Endothelial cell of umbilical vein (primary cell): Measurements from ENCODE around the gene SEC61A1. TPM values are rescaled to one million over a fixed set of nuclear protein-coding genes. Genes with fewer than 3 reads are reported as not detected.

Source experiments
- BruUV-seq: library from RNA; stranded (reverse); fragments of 400-500 nt; replicated peaks from 2 replicates; lab custom pipeline; 2021; lab: Mats Ljungman, UMichigan
- CTCF ChIA-PET: fragments of 300-600, 350-600 bp; sonication (Branson Sonifier 250); formaldehyde crosslinking; loops from one replicate; lab custom pipeline; 2021; ENCODE audit warnings: antibody characterized with exemption, inconsistent platforms; lab: Charles Lee
- POLR2A ChIA-PET: fragments of 300-600, 350-600 bp; sonication (Branson Sonifier 250); formaldehyde crosslinking; loops from one replicate; lab custom pipeline; 2021; ENCODE audit warnings: antibody characterized with exemption, inconsistent platforms; lab: Charles Lee
- DNase-seq: peaks from one replicate; pipeline ENCODE4 v3.0.0-alpha.2; 2011; ENCODE audit warnings: low read depth, low spot score
- FAIRE-seq: peaks from 2 replicates; lab custom pipeline; 2011; peaks lifted over from hg19 to GRCh38; lab: Jason Lieb, UNC
- H2AFZ ChIP-seq: 2 replicates; pipeline ENCODE4 v1.6.0; 2012; ENCODE audit warnings: low read depth, low read length, control low read depth, inconsistent platforms
- H3K27ac ChIP-seq: 2 replicates; pipeline ENCODE4 v1.5.1; 2011; ENCODE audit warnings: low read depth, mild to moderate bottlenecking, control low read depth, low read length, moderate library complexity; ENCODE audit not compliant: insufficient read depth
- H3K27me3 ChIP-seq, 2 experiments: 2 replicates each; pipeline versions ENCODE4 v1.6.0 to v1.6.1; 2011; ENCODE audit warnings: low read length in 2 of 2, mixed read lengths in 1 of 2; ENCODE audit not compliant: control insufficient read depth in 2 of 2, insufficient read depth in 2 of 2
- H3K36me3 ChIP-seq, 2 experiments: 2 replicates in 1 of 2; 3 replicates in 1 of 2; pipeline ENCODE4 v1.5.1; 2011; ENCODE audit warnings: low read length in 2 of 2, mild to moderate bottlenecking in 1 of 2, moderate library complexity in 1 of 2; ENCODE audit not compliant: control insufficient read depth in 2 of 2, insufficient read depth in 2 of 2; ENCODE audit errors: extremely low read depth in 1 of 2
- H3K4me1 ChIP-seq: 3 replicates; pipeline ENCODE4 v1.5.1; 2011; ENCODE audit warnings: mild to moderate bottlenecking, low read length; ENCODE audit not compliant: control insufficient read depth, insufficient read depth; ENCODE audit errors: extremely low read depth
- H3K4me2 ChIP-seq: 2 replicates; pipeline ENCODE4 v1.6.1; 2011; ENCODE audit warnings: low read length, control low read depth, mixed read lengths; ENCODE audit not compliant: insufficient read depth
- H3K4me3 ChIP-seq, 3 experiments: fragments of 200-600 bp in 1 of 3; sonication (generic), shearing (Covaris generic) in 1 of 3; replicated peaks in 1 of 3; 2 replicates each; pipeline ENCODE4 v1.5.1; 2011 to 2016; ENCODE audit warnings: control low read depth in 3 of 3, low read length in 3 of 3, mild to moderate bottlenecking in 2 of 3, inconsistent platforms in 1 of 3, low read depth in 1 of 3, moderate library complexity in 1 of 3; ENCODE audit not compliant: insufficient read depth in 1 of 3
- H3K79me2 ChIP-seq: 2 replicates; pipeline ENCODE4 v1.6.0; 2012; ENCODE audit warnings: low read length, inconsistent platforms; ENCODE audit not compliant: control insufficient read depth, insufficient read depth
- H3K9ac ChIP-seq: replicated peaks from 2 replicates; pipeline ENCODE3; 2011; ENCODE audit warnings: low read length, control low read depth; ENCODE audit not compliant: insufficient read depth; ENCODE audit errors: extremely low read depth
- H3K9me1 ChIP-seq: replicated peaks from 3 replicates; pipeline ENCODE4 v1.6.0; 2011; ENCODE audit warnings: mild to moderate bottlenecking, low read length; ENCODE audit not compliant: control insufficient read depth, insufficient read depth; ENCODE audit errors: extremely low read depth
- H3K9me3 ChIP-seq: replicated peaks from 2 replicates; pipeline ENCODE4 v1.5.1; 2012; ENCODE audit warnings: low read length, inconsistent platforms; ENCODE audit not compliant: control insufficient read depth, insufficient read depth
- H4K20me1 ChIP-seq: replicated peaks from 2 replicates; pipeline ENCODE3; 2011; ENCODE audit warnings: mild to moderate bottlenecking, low read length; ENCODE audit not compliant: control insufficient read depth, insufficient read depth; ENCODE audit errors: extremely low read depth
- EZH2 ChIP-seq: IDR thresholded peaks from 2 replicates; pipeline ENCODE4 v1.6.1; 2012; ENCODE audit warnings: borderline replicate concordance, low read depth, mild to moderate bottlenecking, moderate library complexity, low read length, inconsistent platforms; ENCODE audit not compliant: severe bottlenecking
- FOS ChIP-seq: IDR thresholded peaks from 2 replicates; pipeline ENCODE4 v1.6.1; 2011; ENCODE audit warnings: mild to moderate bottlenecking, low read length, moderate library complexity, borderline replicate concordance; ENCODE audit not compliant: insufficient read depth
- GATA2 ChIP-seq: IDR thresholded peaks from 2 replicates; pipeline ENCODE4 v1.7.0; 2011; ENCODE audit warnings: low read depth, mild to moderate bottlenecking, moderate library complexity, mixed read lengths, low read length; ENCODE audit not compliant: insufficient read length, insufficient read depth
- JUN ChIP-seq: IDR thresholded peaks from 2 replicates; pipeline ENCODE4 v1.6.1; 2011; ENCODE audit warnings: borderline replicate concordance, low read depth; ENCODE audit not compliant: insufficient read length, insufficient read depth
- MYC ChIP-seq: IDR thresholded peaks from one replicate; pipeline ENCODE4 v1.6.1; 2011; ENCODE audit warnings: mild to moderate bottlenecking, low read depth, low read length
- POLR2A ChIP-seq: IDR thresholded peaks from 2 replicates; pipeline ENCODE4 v1.6.1; 2012; ENCODE audit warnings: low read depth, mild to moderate bottlenecking, control low read depth, low read length
- POLR2AphosphoS5 ChIP-seq: IDR thresholded peaks from 2 replicates; pipeline ENCODE4 v1.6.1; 2012; ENCODE audit warnings: low read depth, mild to moderate bottlenecking, control low read depth, low read length, moderate library complexity; ENCODE audit not compliant: insufficient read depth
- dilution Hi-C: fragments of 300-500 bp; cut with MboI; formaldehyde crosslinking; loops from one replicate; pipeline ENCODE4 v1.15.0; 2019; ENCODE audit warnings: low sequenced_read_pairs; ENCODE audit not compliant: extremely low pct_ligation_motif_present
- intact Hi-C: fragments of 100-400 bp; cut with micrococcal nuclease; formaldehyde crosslinking; loops from one replicate; pipeline ENCODE4 v1.10.0; 2022
- polyA plus RNA-seq, 4 experiments: library from polyadenylated mRNA; depleted of rRNA in 3 of 4; stranded (reverse) in 3 of 4; unstranded in 1 of 4; fragments of >200 nt; gene quantifications; 2 replicates each; pipeline versions ENCODE4 v1.2.1 to v1.2.3, GENCODE V29; 2011 to 2012; ENCODE audit warnings: missing spikeins in 1 of 4
- total RNA-seq: library from RNA; stranded (reverse); gene quantifications from 2 replicates; pipeline ENCODE4 v1.2.3, GENCODE V29; 2021
- TF ChIP-seq, protein P1 (sequence below), 2 donors: IDR thresholded peaks; 1 replicate in 1 of 2; 2 replicates in 1 of 2; pipeline ENCODE4 v1.5.1; 2011; ENCODE audit warnings: low read length in 2 of 2, mild to moderate bottlenecking in 2 of 2, moderate library complexity in 2 of 2, control low read depth in 1 of 2, inconsistent platforms in 1 of 2, low read depth in 1 of 2; ENCODE audit not compliant: insufficient read depth in 1 of 2; ENCODE audit errors: extremely low read depth in 1 of 2
- TF ChIP-seq, protein P2 (sequence below): IDR thresholded peaks from 2 replicates; pipeline ENCODE4 v1.6.1; 2011; ENCODE audit not compliant: insufficient read depth, insufficient read length

Gene SEC61A1
- total and polyA plus RNA-seq, 2 donors (not counting 3 experiments of a cell fraction or from before 2014, with no cell fraction given) = 307 to 312 TPM

GRCh38 chr3:128009952-128010846, 42.0 kb upstream of the SEC61A1 start:
- intact Hi-C loops = no loop called here

More at GRCh38 chr3:128009952-128010846, 42.0 kb upstream of the SEC61A1 start:
- DNase-seq (no peak), FAIRE-seq (no peak)
- H3K9me1 ChIP-seq = no peaks in the 10 kb centered on the region
- TF ChIP-seq FOS (no peak), JUN (no peak), POLR2AphosphoS5 (no peak), EZH2 (no peak), GATA2 (no peak), POLR2A (no peak), MYC (no peak)
- TF ChIP-seq, protein P1, sequence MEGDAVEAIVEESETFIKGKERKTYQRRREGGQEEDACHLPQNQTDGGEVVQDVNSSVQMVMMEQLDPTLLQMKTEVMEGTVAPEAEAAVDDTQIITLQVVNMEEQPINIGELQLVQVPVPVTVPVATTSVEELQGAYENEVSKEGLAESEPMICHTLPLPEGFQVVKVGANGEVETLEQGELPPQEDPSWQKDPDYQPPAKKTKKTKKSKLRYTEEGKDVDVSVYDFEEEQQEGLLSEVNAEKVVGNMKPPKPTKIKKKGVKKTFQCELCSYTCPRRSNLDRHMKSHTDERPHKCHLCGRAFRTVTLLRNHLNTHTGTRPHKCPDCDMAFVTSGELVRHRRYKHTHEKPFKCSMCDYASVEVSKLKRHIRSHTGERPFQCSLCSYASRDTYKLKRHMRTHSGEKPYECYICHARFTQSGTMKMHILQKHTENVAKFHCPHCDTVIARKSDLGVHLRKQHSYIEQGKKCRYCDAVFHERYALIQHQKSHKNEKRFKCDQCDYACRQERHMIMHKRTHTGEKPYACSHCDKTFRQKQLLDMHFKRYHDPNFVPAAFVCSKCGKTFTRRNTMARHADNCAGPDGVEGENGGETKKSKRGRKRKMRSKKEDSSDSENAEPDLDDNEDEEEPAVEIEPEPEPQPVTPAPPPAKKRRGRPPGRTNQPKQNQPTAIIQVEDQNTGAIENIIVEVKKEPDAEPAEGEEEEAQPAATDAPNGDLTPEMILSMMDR (IDR thresholded peaks at IDR 0.05; ENCODE audit: extremely low read depth in 1 of 2, insufficient read depth in 1 of 2, low read depth in 1 of 2, low read length in 2 of 2) = no peak
- TF ChIP-seq, protein P2, sequence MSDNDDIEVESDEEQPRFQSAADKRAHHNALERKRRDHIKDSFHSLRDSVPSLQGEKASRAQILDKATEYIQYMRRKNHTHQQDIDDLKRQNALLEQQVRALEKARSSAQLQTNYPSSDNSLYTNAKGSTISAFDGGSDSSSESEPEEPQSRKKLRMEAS = no peak
- no peak overlapping the region for H3K4me3 ChIP-seq
- no peaks in the 10 kb centered on the region for H3K79me2 ChIP-seq
- H3K27me3 ChIP-seq = peaks cover 0 to 2% of the 10 kb centered on the region in 2 experiments
- POLR2A ChIA-PET = no interaction called here
- no peaks in the 10 kb centered on the region for H3K9me3 ChIP-seq
- H3K4me1 ChIP-seq = no peaks in the 10 kb centered on the region
- H2AFZ ChIP-seq = no peak overlapping the region
- BruUV-seq = no TSS peak
- H3K36me3 ChIP-seq = no peaks in the 10 kb centered on the region
- no peak overlapping the region for H3K27ac ChIP-seq
- H4K20me1 ChIP-seq = no peaks in the 10 kb centered on the region
- no peak overlapping the region for H3K9ac ChIP-seq
- H3K4me2 ChIP-seq = no peak overlapping the region
- dilution Hi-C loops = no loop called here
- CTCF ChIA-PET = no interaction called here
